ENCODE measurements around the gene LRRC8D. TPM values are rescaled to one million over a fixed set of nuclear protein-coding genes. Genes with fewer than 3 reads are reported as not detected.

LRRC8D gene
- total RNA-seq, 1 experiment from 2014 or later: 19.6 TPM

- ChIA-PET CTCF (no interaction called here), POLR2A (ENCODE audit: unreplicated experiment) (no interaction called here)
- intact Hi-C loops (cut with micrococcal nuclease): no loop called here
- ATAC-seq: peak; percentile 43
- Histone ChIP-seq H3K4me1 (ENCODE audit: insufficient read depth, low read length) (0 out of 2 replicates have a peak, but pooled peaks cover 6% of the 10 kb centered on the region), H2AFZ (ENCODE audit: low read length) (no peak overlapping the region), H3K79me2 (ENCODE audit: low read length) (no peaks in the 10 kb centered on the region), H3K9me2 (replicated peaks; ENCODE audit: low read length) (no peaks in the 10 kb centered on the region), H3K4me3 (ENCODE audit: low read length) (no peak overlapping the region), H3K27ac (ENCODE audit: low read length) (no peak overlapping the region), H3K9me3 (ENCODE audit: low read length) (no peaks in the 10 kb centered on the region), H3K9ac (ENCODE audit: low read length) (no peak overlapping the region), H3K4me2 (ENCODE audit: low read length) (no peak overlapping the region), H3K27me3 (ENCODE audit: low read length) (no peaks in the 10 kb centered on the region), H4K20me1 (ENCODE audit: low read length) (no peaks in the 10 kb centered on the region), H3F3A (ENCODE audit: low read length, unreplicated experiment) (no peaks in the 10 kb centered on the region), H3K36me3 (ENCODE audit: low read depth, low read length) (no peaks in the 10 kb centered on the region)
- DNase-seq: no peak
- TF ChIP-seq EZH2phosphoT487 (IDR thresholded peaks at IDR 0.05; ENCODE audit: borderline replicate concordance, low read length) (no peak), CTCF (conservative IDR thresholded peaks at IDR 0.05; ENCODE audit: low read depth, low read length) (no peak), EZH2 (IDR thresholded peaks at IDR 0.05; ENCODE audit: low read length, unreplicated experiment) (no peak)
- BruUV-seq (replicated peaks): no TSS peak
Measured at GRCh38 chr1:89962742-89963075, 141.9 kb downstream of the LRRC8D start.

DNA sequence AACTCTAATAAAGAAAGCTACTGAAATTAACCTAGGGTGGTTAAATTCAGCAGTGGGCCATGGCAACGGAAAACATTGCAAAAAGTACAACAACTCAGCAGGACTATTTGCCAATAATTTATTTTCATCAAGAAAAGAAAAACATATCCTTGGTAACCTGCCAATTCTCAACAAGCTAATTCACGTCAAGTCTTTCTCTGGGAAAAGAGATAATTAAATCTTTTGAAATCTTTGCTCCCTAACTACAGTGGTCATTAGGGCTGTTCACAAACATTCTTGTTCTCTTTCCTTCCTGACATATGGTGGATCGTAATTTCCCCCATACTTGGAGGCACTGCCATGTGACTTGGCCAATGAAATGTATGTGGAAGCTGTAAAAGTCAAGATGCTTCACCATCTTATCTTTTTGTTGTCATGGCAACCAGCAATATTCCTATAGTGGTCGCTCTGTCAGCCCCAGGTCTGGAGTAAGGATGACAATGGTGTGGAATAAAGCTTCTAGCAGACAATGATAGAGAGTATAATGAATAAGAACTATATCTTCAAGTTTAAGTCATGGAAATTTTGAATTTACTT, 144.4 kb downstream of the LRRC8D start:
- H3K79me2 ChIP-seq (ENCODE audit: low read length): no peaks in the 10 kb centered on the region
- H3K9me3 ChIP-seq (ENCODE audit: low read length): no peaks in the 10 kb centered on the region
- H2AFZ ChIP-seq (ENCODE audit: low read length): no peak overlapping the region
- ChIA-PET POLR2A (ENCODE audit: unreplicated experiment) (no interaction called here), CTCF (no interaction called here)
- no peak for ATAC-seq
- no peak overlapping the region for H3K4me3 ChIP-seq (ENCODE audit: low read length)
- H3K27ac ChIP-seq (ENCODE audit: low read length): no peak overlapping the region
- no peak overlapping the region for H3K4me2 ChIP-seq (ENCODE audit: low read length)
- no peaks in the 10 kb centered on the region for H3F3A ChIP-seq (ENCODE audit: low read length, unreplicated experiment)
- H3K9ac ChIP-seq (ENCODE audit: low read length): no peak overlapping the region
- DNase-seq: no peak
- H3K9me2 ChIP-seq (replicated peaks; ENCODE audit: low read length): no peaks in the 10 kb centered on the region
- TF ChIP-seq CTCF (conservative IDR thresholded peaks at IDR 0.05; ENCODE audit: low read depth, low read length) (no peak), EZH2 (IDR thresholded peaks at IDR 0.05; ENCODE audit: low read length, unreplicated experiment) (no peak), EZH2phosphoT487 (IDR thresholded peaks at IDR 0.05; ENCODE audit: borderline replicate concordance, low read length) (no peak)
- intact Hi-C loops (cut with micrococcal nuclease): no loop called here
- 0 out of 2 replicates have a peak, but pooled peaks cover 6% of the 10 kb centered on the region for H3K4me1 ChIP-seq (ENCODE audit: insufficient read depth, low read length)
- H4K20me1 ChIP-seq (ENCODE audit: low read length): no peaks in the 10 kb centered on the region
- no peaks in the 10 kb centered on the region for H3K27me3 ChIP-seq (ENCODE audit: low read length)
- BruUV-seq (replicated peaks): no TSS peak
- no peaks in the 10 kb centered on the region for H3K36me3 ChIP-seq (ENCODE audit: low read depth, low read length)

- no peaks in the 10 kb centered on the region for H3K27me3 ChIP-seq (ENCODE audit: low read length)
- ChIA-PET POLR2A (ENCODE audit: unreplicated experiment) (no interaction called here), CTCF (no interaction called here)
- H3K27ac ChIP-seq (ENCODE audit: low read length): no peak overlapping the region
- H3K4me3 ChIP-seq (ENCODE audit: low read length): no peak overlapping the region
- H3K79me2 ChIP-seq (ENCODE audit: low read length): no peaks in the 10 kb centered on the region
- intact Hi-C loops (cut with micrococcal nuclease): no loop called here
- no peaks in the 10 kb centered on the region for H3F3A ChIP-seq (ENCODE audit: low read length, unreplicated experiment)
- H3K9me3 ChIP-seq (ENCODE audit: low read length): no peaks in the 10 kb centered on the region
- H3K9ac ChIP-seq (ENCODE audit: low read length): no peak overlapping the region
- H3K4me1 ChIP-seq (ENCODE audit: insufficient read depth, low read length): peaks cover 7% of the 10 kb centered on the region; the same call in 1 of the 2 replicates
- no peaks in the 10 kb centered on the region for H3K36me3 ChIP-seq (ENCODE audit: low read depth, low read length)
- BruUV-seq (replicated peaks): no TSS peak
- no peak for DNase-seq
- H3K4me2 ChIP-seq (ENCODE audit: low read length): no peak overlapping the region
- TF ChIP-seq EZH2phosphoT487 (IDR thresholded peaks at IDR 0.05; ENCODE audit: borderline replicate concordance, low read length): no peak
- no peak for TF ChIP-seq EZH2 (IDR thresholded peaks at IDR 0.05; ENCODE audit: low read length, unreplicated experiment)
- no peak for TF ChIP-seq CTCF (conservative IDR thresholded peaks at IDR 0.05; ENCODE audit: low read depth, low read length)
- H3K9me2 ChIP-seq (replicated peaks; ENCODE audit: low read length): no peaks in the 10 kb centered on the region
- no peak for ATAC-seq
- H2AFZ ChIP-seq (ENCODE audit: low read length): no peak overlapping the region
- H4K20me1 ChIP-seq (ENCODE audit: low read length): no peaks in the 10 kb centered on the region
Measured at GRCh38 chr1:89966656-89967055, 145.8 kb downstream of the LRRC8D start.
